Left lung (tissue), 10 donors: ENCODE results near the gene CNOT4. TPM values are rescaled to one million over a fixed set of nuclear protein-coding genes. Genes with fewer than 3 reads are reported as not detected.

ENCODE experiments used
- ATAC-seq: fragments of 200-7000 bp; cut with Tn5 transposase; one replicate; pipeline ENCODE4 v1.9.1; 2020; ENCODE audit warnings: moderate library complexity
- DNase-seq, 4 donors: peaks; one replicate each; pipeline ENCODE4 v3.0.0-alpha.2; 2013 to 2020
- H3K27ac ChIP-seq, 2 donors: fragments of 200-600 bp; sonication (generic) in 1 of 2; one replicate each; pipeline versions ENCODE4 v1.5.0 to v1.8.0; 2020 to 2021
- H3K27me3 ChIP-seq, 2 donors: fragments of 200-600 bp; sonication (generic) in 1 of 2; one replicate each; pipeline versions ENCODE4 v1.5.0 to v1.8.0; 2020 to 2021
- H3K36me3 ChIP-seq, 2 donors: fragments of 200-600 bp; sonication (generic) in 1 of 2; one replicate each; pipeline versions ENCODE4 v1.5.0 to v1.8.0; 2020 to 2021
- H3K4me1 ChIP-seq, 2 donors: fragments of 200-600 bp; one replicate each; pipeline ENCODE4 v1.8.0; 2021
- H3K4me3 ChIP-seq, 2 donors: fragments of 200-600 bp; sonication (generic) in 1 of 2; one replicate each; pipeline versions ENCODE4 v1.5.0 to v1.8.0; 2020 to 2021; ENCODE audit warnings: mild to moderate bottlenecking in 1 of 2
- H3K9me3 ChIP-seq, 2 donors: fragments of 200-600 bp; sonication (generic) in 1 of 2; one replicate each; pipeline versions ENCODE4 v1.5.0 to v1.8.0; 2020 to 2021
- CTCF ChIP-seq, 2 donors: fragments of 200-600 bp; sonication (generic) in 1 of 2; IDR thresholded peaks; one replicate each; pipeline versions ENCODE4 v1.5.0 to v1.8.0; 2021; ENCODE audit warnings: antibody characterized with exemption in 2 of 2
- intact Hi-C, 2 donors: fragments of 100-400 bp; cut with DNase I; formaldehyde crosslinking; loops; one replicate each; pipeline versions ENCODE4 v1.11.2 to v1.14.2; 2022
- polyA plus RNA-seq, 6 donors: library from polyadenylated mRNA; unstranded; fragments of 120-200 nt; gene quantifications; one replicate each; pipeline ENCODE4 v1.2.1, GENCODE V29; 2013; ENCODE audit not compliant: insufficient read length in 6 of 6
- total RNA-seq, 2 donors: library from RNA; stranded (reverse); fragmentation: NEBNext Ultra II Directional; extraction: Animal tissue kit (Norgen Biotek cat#: 25700); gene quantifications; one replicate each; pipeline ENCODE4 v1.2.1, GENCODE V29; 2021
- donor health status: DM: no; HTN: yes; CAD: no.
- donor health status: DM: no; HTN: no; CAD: no.

The CNOT4 gene
- total and polyA plus RNA-seq, 8 donors: 21.6 to 35.4 (median 33.6) TPM

- Histone ChIP-seq H3K4me3 (no peak overlapping the region), H3K4me1 (no peaks in the 10 kb centered on the region), H3K36me3 (no peaks in the 10 kb centered on the region), H3K27ac (no peak overlapping the region), H3K27me3 (no peaks in the 10 kb centered on the region), H3K9me3 (no peaks in the 10 kb centered on the region)
- TF ChIP-seq CTCF (IDR thresholded peaks at IDR 0.05): no peak
- intact Hi-C loops: no loop called here
- DNase-seq: no peak
- ATAC-seq: no peak
Measured at GRCh38 chr7:135527025-135527424, 17.1 kb upstream of the CNOT4 start.

- DNase-seq (no peak), ATAC-seq (no peak)
- Histone ChIP-seq H3K27me3 (no peaks in the 10 kb centered on the region), H3K27ac (no peak overlapping the region), H3K4me1 (no peaks in the 10 kb centered on the region), H3K36me3 (no peaks in the 10 kb centered on the region), H3K4me3 (no peak overlapping the region), H3K9me3 (no peaks in the 10 kb centered on the region)
- no peak for TF ChIP-seq CTCF (IDR thresholded peaks at IDR 0.05)
- intact Hi-C loops: no loop called here
Measured at GRCh38 chr7:135525426-135525825, 15.5 kb upstream of the CNOT4 start.

GRCh38 chr7:135523146-135523545 lies 13.2 kb upstream of the CNOT4 start:
- no peak for DNase-seq
- no peak for TF ChIP-seq CTCF (IDR thresholded peaks at IDR 0.05)
- no peak overlapping the region for H3K4me3 ChIP-seq
- H3K27ac ChIP-seq: no peak overlapping the region
- H3K36me3 ChIP-seq: no peaks in the 10 kb centered on the region
- no peaks in the 10 kb centered on the region for H3K27me3 ChIP-seq
- no peaks in the 10 kb centered on the region for H3K4me1 ChIP-seq
- no peaks in the 10 kb centered on the region for H3K9me3 ChIP-seq
- ATAC-seq: no peak
- intact Hi-C loops: no loop called here

- DNase-seq: no peak
- H3K9me3 ChIP-seq: no peaks in the 10 kb centered on the region
- intact Hi-C loops: no loop called here
- ATAC-seq: no peak
- no peak for TF ChIP-seq CTCF (IDR thresholded peaks at IDR 0.05)
- H3K36me3 ChIP-seq: no peaks in the 10 kb centered on the region
- H3K4me3 ChIP-seq: no peak overlapping the region
- no peak overlapping the region for H3K27ac ChIP-seq
- H3K27me3 ChIP-seq: no peaks in the 10 kb centered on the region
- H3K4me1 ChIP-seq: no peaks in the 10 kb centered on the region
Measured at GRCh38 chr7:135522509-135522908, 12.6 kb upstream of the CNOT4 start.

GRCh38 chr7:135519871-135520270 lies 10.0 kb upstream of the CNOT4 start:
- no peaks in the 10 kb centered on the region for H3K4me1 ChIP-seq
- intact Hi-C loops: loop anchor here in 1 of 2 donors (10.0 kb wide), 1 partner anchor 235 kb away; no protein-coding TSS in a partner anchor
- ATAC-seq (peak; percentile 65), DNase-seq (no peak)
- no peak overlapping the region for H3K27ac ChIP-seq
- H3K27me3 ChIP-seq: no peaks in the 10 kb centered on the region
- H3K9me3 ChIP-seq: no peaks in the 10 kb centered on the region
- no peak for TF ChIP-seq CTCF (IDR thresholded peaks at IDR 0.05)
- no peak overlapping the region for H3K4me3 ChIP-seq
- no peaks in the 10 kb centered on the region for H3K36me3 ChIP-seq
